GM04504 (cell line): ENCODE data around the gene ANXA1.

ENCODE experiments used
- DNase-seq: peaks from one replicate; pipeline ENCODE4 v3.0.0-alpha.2; 2012; ENCODE audit warnings: low read depth

ANXA1 gene

GRCh38 chr9:73138516-73138915, 13.1 kb upstream of the ANXA1 start:
- no peak for DNase-seq

GRCh38 chr9:73141282-73141681, 10.4 kb upstream of the ANXA1 start:
- no peak for DNase-seq

- DNase-seq: peak; percentile 59
Measured at GRCh38 chr9:73143711-73144328, 7.8 kb upstream of the ANXA1 start.

DNA sequence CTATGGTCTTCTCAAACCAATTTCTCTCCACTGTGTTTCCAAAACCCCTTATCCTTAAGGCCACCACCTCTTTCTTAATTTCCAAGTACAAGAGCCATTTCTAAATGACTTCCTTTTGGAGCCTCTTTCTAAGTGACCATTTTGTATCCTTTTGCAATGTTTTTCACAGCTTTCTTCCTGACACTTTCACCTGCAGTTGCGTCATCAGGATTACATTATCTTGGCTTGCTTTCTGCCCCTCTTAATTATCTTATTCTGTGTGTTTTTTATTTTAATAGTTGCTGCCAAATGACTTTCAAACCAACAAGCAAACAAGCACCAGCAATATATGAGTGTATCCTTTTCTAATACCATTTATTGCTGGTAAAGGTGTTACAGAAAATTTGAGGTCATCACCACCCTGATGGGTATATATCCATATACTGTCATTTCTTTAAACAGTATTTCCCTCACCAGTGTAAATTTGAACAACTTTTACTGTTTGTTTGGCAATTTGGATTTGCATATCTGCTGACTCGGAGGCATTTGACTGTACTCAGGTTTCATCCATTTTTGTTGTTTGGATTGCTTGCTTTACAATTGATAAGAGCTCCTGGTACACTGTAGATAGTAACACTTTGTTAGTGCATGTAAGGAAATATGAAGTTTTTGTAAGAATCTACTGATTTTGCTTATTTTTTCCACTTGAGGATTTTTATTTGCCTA, 5.4 kb upstream of the ANXA1 start:
- DNase-seq: no peak

- DNase-seq: no peak
Measured at GRCh38 chr9:73148447-73148937, 3.2 kb upstream of the ANXA1 start.

DNA sequence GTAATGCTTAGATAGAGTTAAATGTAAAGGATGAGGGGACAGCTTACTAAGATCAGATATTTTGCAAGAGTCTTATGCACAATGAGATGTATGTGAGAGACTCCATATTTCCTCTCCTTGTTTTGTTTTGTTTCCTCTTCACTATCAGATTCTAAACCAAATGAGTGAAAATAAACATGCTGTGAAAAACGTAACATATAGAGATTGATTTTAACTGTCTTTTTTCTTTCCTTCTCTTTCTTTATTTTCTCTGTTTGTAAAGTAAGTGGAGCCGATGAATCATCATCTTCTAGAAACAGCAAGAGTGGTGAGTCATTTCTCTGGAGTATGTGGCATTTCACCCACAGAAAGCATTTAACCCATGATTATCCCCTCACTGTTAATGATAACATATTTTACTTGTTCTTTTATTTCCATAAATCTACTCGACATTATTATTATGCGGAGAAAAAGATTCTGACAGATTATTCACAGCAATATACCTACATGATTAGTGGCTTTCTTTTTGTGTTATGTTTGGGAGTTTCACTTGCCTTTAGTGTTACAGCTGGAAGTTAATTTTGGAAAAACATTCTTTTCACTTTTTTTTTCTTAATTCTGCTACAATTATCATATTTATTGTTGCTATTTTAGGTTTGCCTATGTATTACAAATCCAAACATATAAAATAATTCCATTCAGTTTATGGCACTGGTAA, 2.1 kb upstream of the ANXA1 start:
- DNase-seq: peak; percentile 58

DNA sequence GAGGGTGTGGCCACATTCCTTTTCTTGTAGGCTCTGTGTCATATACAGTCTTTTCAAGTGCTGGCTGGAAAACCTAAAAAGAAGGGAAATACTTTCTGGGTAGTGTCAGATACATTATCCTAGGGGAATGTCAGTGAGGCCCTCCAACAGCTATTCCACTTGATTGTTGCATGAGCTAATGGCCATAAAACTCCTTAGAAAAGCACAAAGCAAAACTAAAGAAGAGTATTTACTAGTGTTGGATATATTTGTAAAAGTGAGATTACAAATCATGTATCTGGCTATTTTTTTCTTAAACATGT, 829 bp downstream of the ANXA1 start:
- DNase-seq: no peak

DNA sequence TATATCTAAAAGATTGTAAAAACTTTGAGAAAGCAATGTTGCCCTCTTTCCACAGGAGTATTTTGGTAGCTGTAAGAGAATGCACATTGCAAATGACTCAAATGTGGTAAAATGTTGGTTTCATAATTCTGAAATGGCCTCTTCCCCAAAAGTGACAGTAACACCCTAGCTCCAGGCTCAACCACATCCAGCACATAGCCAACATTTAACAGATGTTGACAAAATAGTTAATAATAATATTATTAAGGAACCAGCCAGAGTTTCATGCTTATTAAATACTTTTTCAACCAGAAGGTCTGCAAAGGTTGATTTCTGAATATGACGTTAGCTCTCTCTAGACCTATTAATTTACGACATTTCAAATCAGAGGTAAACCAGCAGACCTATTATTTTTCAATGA, 1.3 kb downstream of the ANXA1 start:
- DNase-seq: no peak

DNA sequence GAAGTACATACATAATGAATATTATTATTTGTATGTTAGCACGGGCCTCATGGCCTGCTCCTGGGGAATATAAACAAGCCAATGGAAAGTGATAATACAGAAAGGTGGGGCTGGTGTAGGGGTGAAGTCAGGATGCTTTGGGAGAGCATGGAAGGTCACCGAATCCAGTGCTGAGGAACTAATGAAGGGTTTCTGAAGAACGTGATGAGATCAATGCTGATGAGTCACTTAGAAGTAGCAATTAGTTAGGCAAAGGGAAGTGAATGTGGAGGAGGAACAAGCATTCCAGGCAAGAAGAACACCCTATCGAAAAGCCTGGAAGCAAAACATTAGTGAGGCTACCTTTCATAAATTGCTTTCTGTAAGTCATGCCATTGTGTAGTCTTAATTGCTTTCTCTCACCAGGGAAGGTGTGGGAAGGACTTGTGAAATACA, 2.1 kb downstream of the ANXA1 start:
- no peak for DNase-seq

- no peak for DNase-seq
Measured at GRCh38 chr9:73154271-73154670, 2.6 kb downstream of the ANXA1 start.

DNA sequence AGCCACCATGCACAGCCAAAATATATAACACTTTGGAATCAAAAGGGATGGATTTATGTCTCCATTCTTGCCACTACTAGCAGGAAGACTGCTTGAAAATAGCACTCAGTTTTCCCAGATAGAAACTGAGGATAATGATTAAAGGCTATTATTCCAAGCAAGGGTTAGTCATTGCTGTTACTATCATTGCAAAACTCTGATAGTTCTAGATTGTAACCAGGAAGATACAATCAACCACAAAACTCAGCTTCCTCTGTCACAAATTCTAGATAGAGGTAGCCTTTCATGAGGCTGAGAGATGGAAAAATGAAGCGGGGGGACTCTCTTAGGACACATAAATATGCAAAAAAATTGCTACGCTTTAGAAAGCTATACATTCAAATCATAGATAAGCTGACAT, 3.1 kb downstream of the ANXA1 start:
- no peak for DNase-seq

DNA sequence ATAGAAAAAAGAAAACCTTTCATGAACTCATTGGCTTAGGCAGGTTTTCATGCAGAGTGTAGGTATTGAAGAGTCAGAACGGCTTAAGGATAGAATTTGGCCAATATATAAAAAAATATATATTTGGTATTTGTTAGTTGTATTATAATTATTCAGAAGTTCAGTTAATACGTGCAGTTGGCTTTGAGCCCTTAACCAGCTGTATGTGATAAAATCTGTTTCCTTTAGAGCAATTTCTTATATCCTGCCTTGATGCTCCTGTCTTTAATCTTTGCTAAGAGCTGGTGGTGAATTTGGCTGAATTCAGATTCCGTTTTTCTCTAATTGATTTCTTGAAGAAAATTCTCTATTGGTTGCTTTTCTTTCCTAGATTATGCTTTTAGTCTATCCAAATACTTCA, 3.7 kb downstream of the ANXA1 start:
- no peak for DNase-seq

- DNase-seq: no peak
Measured at GRCh38 chr9:73155968-73156864, 4.6 kb downstream of the ANXA1 start.

DNA sequence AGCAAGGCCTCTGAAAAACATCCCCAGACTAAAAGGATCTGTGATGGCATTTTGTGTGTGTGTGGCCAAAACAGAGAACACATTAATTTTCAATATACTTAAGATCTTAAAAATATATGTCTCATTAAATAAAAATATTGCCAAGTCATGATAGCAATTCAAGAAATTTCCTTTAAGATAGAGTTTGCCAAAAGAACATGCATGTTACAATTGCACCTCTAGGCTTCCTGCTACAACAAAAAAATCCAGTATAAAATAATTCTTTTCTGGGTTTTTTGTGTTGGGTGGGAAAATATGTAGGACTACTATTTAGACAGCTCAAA, 5.2 kb downstream of the ANXA1 start:
- DNase-seq: no peak

GRCh38 chr9:73157811-73158210, 6.1 kb downstream of the ANXA1 start:
- no peak for DNase-seq

- DNase-seq: no peak
Measured at GRCh38 chr9:73158723-73159122, 7.1 kb downstream of the ANXA1 start.

DNA sequence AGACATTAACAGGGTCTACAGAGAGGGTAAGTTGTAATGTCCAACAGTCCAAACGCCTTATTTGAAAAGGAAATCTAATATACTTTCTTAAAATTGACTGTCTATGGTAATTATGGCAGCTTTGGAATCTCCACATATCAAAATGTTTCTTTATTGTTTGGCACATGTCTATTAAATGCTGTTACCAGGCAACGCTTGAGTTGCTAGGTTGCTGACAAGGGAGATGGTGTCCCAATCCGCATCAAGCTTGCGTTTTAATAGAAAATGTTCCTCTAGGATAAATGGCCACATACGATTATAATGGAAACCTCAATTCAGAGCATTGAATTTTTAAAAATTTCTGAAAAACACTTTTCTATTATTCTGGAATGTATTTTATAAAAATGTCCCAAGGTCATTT, 9.2 kb downstream of the ANXA1 start:
- DNase-seq: no peak

DNA sequence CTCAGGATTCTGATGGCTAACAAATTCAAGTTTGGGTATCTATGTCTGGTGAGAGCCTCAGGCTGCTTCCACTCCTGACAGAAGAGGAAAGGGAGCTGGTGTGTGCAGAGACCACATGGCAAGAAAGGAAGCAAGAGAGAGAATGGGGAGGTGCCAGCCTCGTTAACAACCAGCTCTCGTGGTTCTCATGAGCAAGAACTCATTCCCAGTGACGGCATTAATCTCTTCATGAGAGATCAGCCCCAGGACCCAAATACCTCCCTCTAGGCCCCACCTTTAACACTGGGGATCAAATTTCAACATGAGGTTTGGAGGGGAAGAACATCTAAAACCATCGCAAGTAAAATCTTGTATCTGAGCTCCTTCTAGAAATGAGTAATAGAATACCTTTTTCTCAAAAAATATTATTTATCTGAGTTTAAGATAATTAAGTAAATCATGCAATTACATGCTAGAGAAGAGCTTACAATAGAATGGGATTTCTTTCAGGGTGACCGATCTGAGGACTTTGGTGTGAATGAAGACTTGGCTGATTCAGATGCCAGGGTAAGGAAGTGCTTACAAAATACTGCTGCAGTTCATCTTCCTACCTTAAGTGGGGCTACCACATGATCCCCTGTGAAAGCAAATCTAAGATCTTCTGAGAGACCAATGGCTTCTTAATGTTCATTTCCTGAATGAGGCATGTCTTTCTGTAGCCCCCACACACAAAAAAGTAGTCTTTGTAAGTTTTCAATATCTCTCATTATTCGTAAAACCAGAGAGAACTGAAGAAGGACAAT, 11.5 kb downstream of the ANXA1 start:
- no peak for DNase-seq

GRCh38 chr9:73165911-73166310, 14.2 kb downstream of the ANXA1 start:
- no peak for DNase-seq

DNA sequence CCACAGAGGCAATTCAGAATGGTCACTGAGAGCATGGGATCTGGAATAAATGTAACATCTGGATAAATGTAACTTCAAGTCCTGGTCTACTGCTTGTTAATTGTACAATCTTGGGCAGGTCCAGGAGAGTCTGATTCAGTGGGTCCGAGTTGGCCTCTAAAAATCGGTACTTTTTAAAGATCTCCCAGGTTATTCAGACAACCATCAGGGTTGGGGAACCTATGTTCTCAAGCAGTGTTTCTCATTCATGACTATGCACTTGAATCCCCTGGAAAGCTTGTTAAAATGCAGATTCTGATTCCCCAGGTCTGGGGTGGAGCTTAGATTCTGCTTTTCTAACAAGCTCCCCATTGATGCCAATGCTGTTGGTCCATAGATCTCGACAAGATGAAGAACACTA, 14.8 kb downstream of the ANXA1 start:
- DNase-seq: no peak

- DNase-seq: no peak
Measured at GRCh38 chr9:73167614-73168013, 15.9 kb downstream of the ANXA1 start.
